HFF-Myc (cell line): ENCODE results near the gene DENND11.
A peak's percentile ranks its signal among the peaks of the same experiment; 100 is the strongest.

Experiments
- DNase-seq: peaks from one replicate; pipeline ENCODE4 v3.0.0-alpha.2; 2011; ENCODE audit warnings: low read depth; ENCODE audit errors: extremely low read depth
- H3K4me3 ChIP-seq: replicated peaks from 2 replicates; pipeline ENCODE4 v1.5.1; 2011; ENCODE audit warnings: low read depth, mild to moderate bottlenecking, control low read depth, low read length
- CTCF ChIP-seq: IDR thresholded peaks from 2 replicates; pipeline ENCODE4 v1.5.1; 2012; ENCODE audit warnings: mild to moderate bottlenecking, low read depth, low read length, control low read depth; ENCODE audit errors: missing control alignments

DENND11 gene

GRCh38 chr7:141702892-141703291, 926 bp upstream of the DENND11 start:
- DNase-seq: no peak
- no peak for TF ChIP-seq CTCF
- H3K4me3 ChIP-seq: no peak overlapping the region

GRCh38 chr7:141701489-141702046, 398 bp downstream of the DENND11 start:
- no peak for DNase-seq
- TF ChIP-seq CTCF: no peak
- H3K4me3 ChIP-seq: peak overlapping the region; percentile 55

GRCh38 chr7:141700848-141701371, 1.1 kb downstream of the DENND11 start:
- DNase-seq: no peak
- TF ChIP-seq CTCF: no peak
- H3K4me3 ChIP-seq: peak overlapping the region; percentile 55

- no peak for TF ChIP-seq CTCF
- no peak for DNase-seq
- H3K4me3 ChIP-seq: peak overlapping the region; percentile 55
Measured at GRCh38 chr7:141700296-141700847, 1.6 kb downstream of the DENND11 start.

GRCh38 chr7:141699860-141700259, 2.1 kb downstream of the DENND11 start:
- no peak for DNase-seq
- no peak overlapping the region for H3K4me3 ChIP-seq
- no peak for TF ChIP-seq CTCF

- TF ChIP-seq CTCF: no peak
- no peak for DNase-seq
- no peak overlapping the region for H3K4me3 ChIP-seq
Measured at GRCh38 chr7:141698247-141699015, 3.5 kb downstream of the DENND11 start.
